PC-9 (cell line): ENCODE results near the gene TMEM9B. TPM values are rescaled to one million over a fixed set of nuclear protein-coding genes. Genes with fewer than 3 reads are reported as not detected.
A peak's percentile ranks its signal among the peaks of the same experiment; 100 is the strongest.

Experiments used
- BruUV-seq: library from RNA; stranded (reverse); fragments of 400-500 nt; replicated peaks from 2 replicates; lab custom pipeline; 2021; lab: Mats Ljungman, UMichigan
- CTCF ChIA-PET: fragments of 300-600 bp; sonication (Branson Sonifier 250); formaldehyde crosslinking; loops from one replicate; lab custom pipeline; 2022; ENCODE audit warnings: antibody characterized with exemption; lab: Charles Lee
- POLR2A ChIA-PET: fragments of 300-600 bp; sonication (Branson Sonifier 250); formaldehyde crosslinking; loops from one replicate; lab custom pipeline; 2022; ENCODE audit warnings: antibody characterized with exemption; ENCODE audit not compliant: unreplicated experiment; lab: Charles Lee
- DNase-seq, 2 experiments: peaks; one replicate each; pipeline versions ENCODE4 v3.0.0 to v3.0.0-alpha.2; 2015 to 2022; ENCODE audit warnings: mixed read lengths in 1 of 2
- H2AFZ ChIP-seq: fragments of 200-600 bp; sonication (generic); 2 replicates; pipeline ENCODE4 v1.8.1; 2017; ENCODE audit warnings: antibody characterized with exemption
- H3F3A ChIP-seq: fragments of 200-600 bp; sonication (generic); 2 replicates; pipeline ENCODE4 v1.8.1; 2017; ENCODE audit warnings: antibody characterized with exemption, mild to moderate bottlenecking, low read depth; ENCODE audit not compliant: insufficient read depth
- H3K27ac ChIP-seq: fragments of 200-600 bp; sonication (generic); 2 replicates; pipeline ENCODE4 v1.6.1; 2016; ENCODE audit warnings: mixed run types
- H3K27me3 ChIP-seq: fragments of 200-600 bp; sonication (generic); 2 replicates; pipeline ENCODE4 v1.6.1; 2016; ENCODE audit warnings: low read depth, mixed run types; ENCODE audit not compliant: insufficient read depth
- H3K36me3 ChIP-seq: fragments of 200-600 bp; sonication (generic); 2 replicates; pipeline ENCODE4 v1.6.1; 2016; ENCODE audit warnings: low read depth, mixed run types
- H3K4me1 ChIP-seq: fragments of 200-600 bp; sonication (generic); replicated peaks from 2 replicates; pipeline ENCODE4 v1.6.1; 2016; ENCODE audit warnings: mixed run types; ENCODE audit not compliant: insufficient read depth
- H3K4me2 ChIP-seq: fragments of 200-600 bp; sonication (generic); 2 replicates; pipeline ENCODE4 v1.6.1; 2017; ENCODE audit warnings: mixed run types
- H3K4me3 ChIP-seq: fragments of 200-600 bp; sonication (generic); 2 replicates; pipeline ENCODE4 v1.6.1; 2016; ENCODE audit warnings: mixed run types
- H3K79me2 ChIP-seq: fragments of 200-600 bp; sonication (generic); 2 replicates; pipeline ENCODE4 v1.6.1; 2017; ENCODE audit warnings: low read depth, mixed run types
- H3K9me2 ChIP-seq: fragments of 200-600 bp; sonication (generic); 2 replicates; pipeline ENCODE4 v1.8.1; 2017; ENCODE audit warnings: mild to moderate bottlenecking; ENCODE audit not compliant: insufficient read depth
- H3K9me3 ChIP-seq: fragments of 200-600 bp; sonication (generic); 2 replicates; pipeline ENCODE4 v1.8.1; 2016; ENCODE audit warnings: low read depth; ENCODE audit not compliant: insufficient read depth
- H4K20me1 ChIP-seq: fragments of 200-600 bp; sonication (generic); 2 replicates; pipeline ENCODE4 v1.8.1; 2017; ENCODE audit not compliant: insufficient read depth
- CTCF ChIP-seq: fragments of 200-600 bp; sonication (generic); conservative IDR thresholded peaks from 2 replicates; pipeline ENCODE4 v1.6.1; 2017; ENCODE audit warnings: mixed run types, antibody characterized with exemption, mild to moderate bottlenecking, moderate library complexity
- EZH2 ChIP-seq: fragments of 200-600 bp; sonication (generic); IDR thresholded peaks from 2 replicates; pipeline ENCODE4 v1.8.0; 2017; ENCODE audit warnings: antibody characterized with exemption, low read depth
- intact Hi-C: fragments of 100-400 bp; cut with micrococcal nuclease; formaldehyde crosslinking; loops from one replicate; pipeline ENCODE4 v1.10.0; 2022; ENCODE audit not compliant: unreplicated experiment
- total RNA-seq: library from RNA; stranded (reverse); gene quantifications from 2 replicates; pipeline ENCODE4 v1.2.3, GENCODE V29; 2021

The TMEM9B gene
- total RNA-seq, 1 experiment from 2014 or later, result 13.4 TPM

GRCh38 chr11:8922691-8923090 is 41.6 kb downstream of the TMEM9B start:
- H3K36me3 ChIP-seq, result no peaks in the 10 kb centered on the region
- no peaks in the 10 kb centered on the region for H3F3A ChIP-seq
- H3K4me1 ChIP-seq, result no peaks in the 10 kb centered on the region
- no peak for DNase-seq
- H3K27me3 ChIP-seq, result no peaks in the 10 kb centered on the region
- no peaks in the 10 kb centered on the region for H3K79me2 ChIP-seq
- TF ChIP-seq EZH2 (no peak), CTCF (no peak)
- CTCF ChIA-PET, result no interaction called here
- POLR2A ChIA-PET, result no interaction called here
- H3K4me2 ChIP-seq, result no peak overlapping the region
- no peaks in the 10 kb centered on the region for H4K20me1 ChIP-seq
- H3K27ac ChIP-seq, result no peak overlapping the region
- intact Hi-C loops, result no loop called here
- no peaks in the 10 kb centered on the region for H3K9me3 ChIP-seq
- H3K4me3 ChIP-seq, result no peak overlapping the region
- H2AFZ ChIP-seq, result no peak overlapping the region
- no peaks in the 10 kb centered on the region for H3K9me2 ChIP-seq
- no TSS peak for BruUV-seq

GRCh38 chr11:8917157-8917825 is 47.0 kb downstream of the TMEM9B start:
- H3F3A ChIP-seq, result no peaks in the 10 kb centered on the region; the same call in 1 of the 2 replicates
- no peak overlapping the region for H3K27ac ChIP-seq
- no peaks in the 10 kb centered on the region for H3K36me3 ChIP-seq
- TF ChIP-seq EZH2 (no peak), CTCF (no peak)
- no peaks in the 10 kb centered on the region for H3K27me3 ChIP-seq
- ChIA-PET POLR2A (no interaction called here), CTCF (interaction anchor here (0.6 to 1.2 kb wide), 3 partner anchors 42 to 221 kb away, joined by 3 to 4 read pairs (median 3); no protein-coding TSS in a partner anchor)
- DNase-seq, result peak in 1 of 2 experiments; percentile 47
- peak overlapping the region; percentile 20; the same call in 1 of the 2 replicates for H3K4me2 ChIP-seq
- H3K4me1 ChIP-seq, result peaks cover 2% of the 10 kb centered on the region; the same call in 1 of the 2 replicates
- H4K20me1 ChIP-seq, result no peaks in the 10 kb centered on the region
- intact Hi-C loops, result loop anchor here (2.0 kb wide), 1 partner anchor 42 kb away; no protein-coding TSS in a partner anchor
- no peaks in the 10 kb centered on the region for H3K9me2 ChIP-seq
- H2AFZ ChIP-seq, result no peak overlapping the region
- no TSS peak for BruUV-seq
- 0 out of 2 replicates have a peak, but pooled peaks cover 3% of the 10 kb centered on the region for H3K79me2 ChIP-seq
- no peaks in the 10 kb centered on the region for H3K9me3 ChIP-seq
- no peak overlapping the region for H3K4me3 ChIP-seq

- H4K20me1 ChIP-seq, result no peaks in the 10 kb centered on the region
- no TSS peak for BruUV-seq
- no peak overlapping the region for H3K4me3 ChIP-seq
- intact Hi-C loops, result loop anchor here (5.0 kb wide), 1 partner anchor 223 kb away; no protein-coding TSS in a partner anchor
- 0 out of 2 replicates have a peak, but pooled peaks cover 5% of the 10 kb centered on the region for H3K79me2 ChIP-seq
- no peaks in the 10 kb centered on the region for H3K9me2 ChIP-seq
- DNase-seq, result no peak
- peaks cover 11% of the 10 kb centered on the region for H3K4me1 ChIP-seq
- no peak overlapping the region for H3K4me2 ChIP-seq
- H3K27me3 ChIP-seq, result no peaks in the 10 kb centered on the region
- no peak overlapping the region for H3K27ac ChIP-seq
- ChIA-PET CTCF (interaction anchor here (0.6 kb wide), 1 partner anchor 473 kb away, joined by 4 read pairs; no protein-coding TSS in a partner anchor), POLR2A (no interaction called here)
- H3K9me3 ChIP-seq, result no peaks in the 10 kb centered on the region
- H3K36me3 ChIP-seq, result no peaks in the 10 kb centered on the region
- H3F3A ChIP-seq, result no peaks in the 10 kb centered on the region; the same call in 1 of the 2 replicates
- H2AFZ ChIP-seq, result no peak overlapping the region
- no peak for TF ChIP-seq EZH2
- peak; percentile 12; the same call in 1 of the 2 replicates for TF ChIP-seq CTCF
Measured at GRCh38 chr11:8914661-8915018, 49.6 kb downstream of the TMEM9B start.
